Spinal cord (tissue), 10 donors: Measurements from ENCODE around the gene CADPS2. TPM values are rescaled to one million over a fixed set of nuclear protein-coding genes. Genes with fewer than 3 reads are reported as not detected.
"Not testable (repeated sequence)": the region's sequence is repeated elsewhere in the genome, so short reads cannot be mapped to it uniquely, and the experiment has no call there.

Source experiments
- DNase-seq, 6 donors: peaks; one replicate each; pipeline versions ENCODE4 v3.0.0 to v3.0.0-alpha.2; 2013 to 2015; ENCODE audit warnings: low spot score in 6 of 6, low read depth in 4 of 6
- H3K27ac ChIP-seq: one replicate; pipeline ENCODE4 v1.5.1; 2013; ENCODE audit warnings: low read depth, low read length, control low read depth
- H3K27me3 ChIP-seq: one replicate; pipeline ENCODE4 v1.6.1; 2013; ENCODE audit warnings: low read length; ENCODE audit not compliant: control insufficient read depth, insufficient read depth
- H3K36me3 ChIP-seq: one replicate; pipeline ENCODE4 v1.6.1; 2013; ENCODE audit warnings: low read length; ENCODE audit not compliant: control insufficient read depth, insufficient read depth
- H3K4me1 ChIP-seq: one replicate; pipeline ENCODE4 v1.6.1; 2013; ENCODE audit warnings: low read length; ENCODE audit not compliant: control insufficient read depth, insufficient read depth
- H3K4me3 ChIP-seq: one replicate; pipeline ENCODE4 v1.5.1; 2013; ENCODE audit warnings: low read depth, low read length, control low read depth
- H3K9me3 ChIP-seq: one replicate; pipeline ENCODE4 v1.6.1; 2013; ENCODE audit warnings: low read length; ENCODE audit not compliant: control insufficient read depth, insufficient read depth
- WGBS: methylation state at CpG from one replicate; pipeline ENCODE4 v1.1.5; 2013; ENCODE audit warnings: missing lambda C conversion rate; ENCODE audit not compliant: insufficient coverage; 5-methylcytosine and 5-hydroxymethylcytosine counted together
- polyA plus RNA-seq, 2 donors: library from polyadenylated mRNA; unstranded; fragments of 120-200 nt; gene quantifications; one replicate each; pipeline ENCODE4 v1.2.1, GENCODE V29; 2013; ENCODE audit not compliant: insufficient read length in 2 of 2
- total RNA-seq, 2 donors: library from RNA; depleted of rRNA in 1 of 2; stranded (reverse); fragments of 120-200 nt in 1 of 2; fragments of >200 nt in 1 of 2; gene quantifications; one replicate each; pipeline versions ENCODE4 v1.2.3 to v1.2.4, GENCODE V29; 2013 to 2014
- donor health status: healthy.

The CADPS2 gene
- total and polyA plus RNA-seq, 4 donors = 18.7 to 40.5 (median 30.4) TPM

- Histone ChIP-seq H3K4me3 (no peak overlapping the region), H3K4me1 (peaks cover 44% of the 10 kb centered on the region)
- no CpG with 5 or more reads among the region's 11 CpGs for WGBS
These were observed 585.1 kb downstream of the CADPS2 start for GRCh38 chr7:122300956-122301833.

GRCh38 chr7:122300211-122300932, 585.9 kb downstream of the CADPS2 start:
- Histone ChIP-seq H3K36me3 (no peaks in the 10 kb centered on the region), H3K27ac (no peak overlapping the region), H3K27me3 (peaks cover 84% of the 10 kb centered on the region), H3K4me3 (no peak overlapping the region), H3K4me1 (peaks cover 36% of the 10 kb centered on the region), H3K9me3 (no peaks in the 10 kb centered on the region)
- under 1% methylated on average over 40 of the region's 43 CpGs for WGBS
- DNase-seq = peak in 1 of 6 donors; percentile 70

More at GRCh38 chr7:122300956-122301833, 585.1 kb downstream of the CADPS2 start:
- H3K27ac ChIP-seq = no peak overlapping the region
- DNase-seq = peak in 2 of 6 donors; percentile 28 to 68
- no peaks in the 10 kb centered on the region for H3K9me3 ChIP-seq
- H3K27me3 ChIP-seq = peaks cover 92% of the 10 kb centered on the region
- no peaks in the 10 kb centered on the region for H3K36me3 ChIP-seq

GRCh38 chr7:122299624-122300210, 586.5 kb downstream of the CADPS2 start:
- H3K27ac ChIP-seq = no peak overlapping the region

GRCh38 chr7:122298618-122299017, 587.6 kb downstream of the CADPS2 start:
- whole genome bisulfite sequencing = 89% methylated on average over 1 of the region's 2 CpGs
- H3K4me1 ChIP-seq = peaks cover 18% of the 10 kb centered on the region
- no peak overlapping the region for H3K27ac ChIP-seq
- H3K9me3 ChIP-seq = no peaks in the 10 kb centered on the region
- DNase-seq = no peak
- no peak overlapping the region for H3K4me3 ChIP-seq
- H3K36me3 ChIP-seq = no peaks in the 10 kb centered on the region
- H3K27me3 ChIP-seq = peaks cover 66% of the 10 kb centered on the region

More at GRCh38 chr7:122299624-122300210, 586.5 kb downstream of the CADPS2 start:
- Histone ChIP-seq H3K4me3 (no peak overlapping the region), H3K27me3 (peaks cover 77% of the 10 kb centered on the region), H3K9me3 (no peaks in the 10 kb centered on the region), H3K4me1 (peaks cover 29% of the 10 kb centered on the region), H3K36me3 (no peaks in the 10 kb centered on the region)
- DNase-seq = peak in 2 of 6 donors; percentile 22 to 27
- WGBS = 3% methylated on average over 32 of the region's 32 CpGs

- Histone ChIP-seq H3K9me3 (no peaks in the 10 kb centered on the region), H3K27me3 (peaks cover 62% of the 10 kb centered on the region), H3K27ac (no peak overlapping the region), H3K36me3 (no peaks in the 10 kb centered on the region), H3K4me3 (no peak overlapping the region), H3K4me1 (peaks cover 18% of the 10 kb centered on the region)
- 100% methylated on average over 1 of the region's 2 CpGs for WGBS
- DNase-seq = no peak
These were observed 588.1 kb downstream of the CADPS2 start for GRCh38 chr7:122298131-122298530.

GRCh38 chr7:122291189-122291588, 595.1 kb downstream of the CADPS2 start:
- DNase-seq = peak in 1 of 6 donors; percentile 20
- no peaks in the 10 kb centered on the region for H3K4me1 ChIP-seq
- H3K27me3 ChIP-seq = no peaks in the 10 kb centered on the region
- H3K9me3 ChIP-seq = no peaks in the 10 kb centered on the region
- H3K27ac ChIP-seq = no peak overlapping the region
- H3K36me3 ChIP-seq = no peaks in the 10 kb centered on the region
- no peak overlapping the region for H3K4me3 ChIP-seq
- no CpG with 5 or more reads among the region's 2 CpGs for WGBS

- whole genome bisulfite sequencing = no CpG with 5 or more reads among the region's 1 CpG
These were observed 595.8 kb downstream of the CADPS2 start for GRCh38 chr7:122290476-122290875.

GRCh38 chr7:122289426-122289825, 596.8 kb downstream of the CADPS2 start:
- 100% methylated on average over 1 of the region's 1 CpG for WGBS

More at GRCh38 chr7:122290476-122290875, 595.8 kb downstream of the CADPS2 start:
- no peaks in the 10 kb centered on the region for H3K9me3 ChIP-seq
- H3K27ac ChIP-seq = no peak overlapping the region
- H3K4me3 ChIP-seq = no peak overlapping the region
- H3K36me3 ChIP-seq = no peaks in the 10 kb centered on the region
- no peaks in the 10 kb centered on the region for H3K4me1 ChIP-seq
- H3K27me3 ChIP-seq = no peaks in the 10 kb centered on the region
- no peak for DNase-seq

GRCh38 chr7:122284608-122285007, 601.7 kb downstream of the CADPS2 start:
- not testable (repeated sequence) for DNase-seq, H3K27me3 ChIP-seq, H3K4me3 ChIP-seq, H3K27ac ChIP-seq, H3K36me3 ChIP-seq, H3K9me3 ChIP-seq, H3K4me1 ChIP-seq
- 93% methylated on average over 15 of the region's 24 CpGs for WGBS

More at GRCh38 chr7:122289426-122289825, 596.8 kb downstream of the CADPS2 start:
- no peaks in the 10 kb centered on the region for H3K9me3 ChIP-seq
- no peak overlapping the region for H3K27ac ChIP-seq
- H3K4me3 ChIP-seq = no peak overlapping the region
- no peaks in the 10 kb centered on the region for H3K36me3 ChIP-seq
- no peak for DNase-seq
- no peaks in the 10 kb centered on the region for H3K27me3 ChIP-seq
- no peaks in the 10 kb centered on the region for H3K4me1 ChIP-seq
